GM21528 (cell line): ENCODE results near the gene GABARAPL1.
"Not testable (repeated sequence)": the region's sequence is repeated elsewhere in the genome, so short reads cannot be mapped to it uniquely, and the experiment has no call there.

Experiments
- ATAC-seq: cut with Tn5 transposase; IDR thresholded peaks from one replicate; pipeline ENCODE4 v1.9.1; 2021; ENCODE audit warnings: mild to moderate bottlenecking, moderate library complexity; ENCODE audit not compliant: unreplicated experiment, low FRiP score

GABARAPL1 gene

GRCh38 chr12:10212739-10213131, at the start of gene GABARAPL1:
GABARAPL1 (plus strand) TSS chr12:10212877; CDS start chr12:10213130, 253 bp downstream.
- ATAC-seq = peak; percentile 75

DNA sequence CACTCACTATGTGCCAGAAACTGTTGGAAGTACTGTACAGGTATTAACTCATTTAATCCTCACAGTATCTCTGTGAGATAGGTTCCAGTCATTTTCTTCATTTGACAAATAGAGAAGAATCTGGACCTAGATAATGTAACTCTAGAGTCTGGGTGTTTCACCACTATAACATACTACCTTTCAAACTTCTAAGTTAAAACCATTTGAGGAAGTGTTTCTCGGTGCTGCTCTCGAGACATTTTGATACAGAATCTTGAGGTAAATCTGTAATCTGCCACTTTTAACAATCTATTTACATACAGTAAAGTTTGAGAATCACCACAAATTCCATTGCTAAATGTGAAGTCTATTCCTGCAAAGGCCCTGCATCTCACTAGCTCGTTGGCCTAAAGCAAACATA, 49.6 kb upstream of the GABARAPL1 start:
- no peak for ATAC-seq

DNA sequence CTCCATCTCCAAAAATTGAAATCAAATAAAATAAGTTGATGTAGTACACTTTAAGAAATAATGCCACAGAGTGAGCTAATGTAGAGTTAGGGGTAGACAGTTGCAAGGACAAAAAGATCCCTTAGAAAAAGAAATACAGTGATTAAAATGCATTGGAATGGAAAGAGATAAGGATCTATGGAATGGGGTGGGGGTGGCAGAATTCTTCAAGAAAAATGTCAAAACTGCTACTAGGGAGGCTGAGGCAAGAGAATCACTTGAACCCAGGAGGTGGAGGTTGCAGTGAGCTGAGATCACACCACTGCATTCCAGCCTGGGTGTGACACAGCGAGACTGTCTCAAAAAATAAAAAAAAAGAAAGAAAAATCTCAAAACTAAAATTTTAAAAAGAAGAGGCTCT, 47.3 kb upstream of the GABARAPL1 start:
- no peak for ATAC-seq

- no peak for ATAC-seq
These were observed 45.1 kb upstream of the GABARAPL1 start for GRCh38 chr12:10167599-10167998.

- no peak for ATAC-seq
These were observed 43.6 kb upstream of the GABARAPL1 start for GRCh38 chr12:10169104-10169503.

DNA sequence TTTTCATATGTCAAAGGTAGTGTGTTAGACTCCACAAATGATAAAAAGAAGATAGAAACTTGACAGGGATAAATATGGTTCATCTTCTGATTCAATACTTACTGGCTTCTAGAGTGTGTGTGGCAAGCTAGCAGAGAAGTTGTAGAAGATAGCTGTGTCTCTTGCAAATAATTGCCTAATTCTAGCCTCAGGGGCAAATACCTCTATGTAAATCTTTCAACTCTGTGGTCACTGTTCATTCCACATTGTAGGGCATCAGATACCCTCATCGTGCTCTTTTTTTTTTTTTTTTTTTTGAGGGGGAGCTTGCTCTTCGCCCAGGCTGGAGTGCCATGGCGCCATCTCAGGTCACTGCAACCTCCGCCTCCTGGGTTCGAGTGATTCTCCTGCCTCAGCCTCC, 42.5 kb upstream of the GABARAPL1 start:
- ATAC-seq = no peak

DNA sequence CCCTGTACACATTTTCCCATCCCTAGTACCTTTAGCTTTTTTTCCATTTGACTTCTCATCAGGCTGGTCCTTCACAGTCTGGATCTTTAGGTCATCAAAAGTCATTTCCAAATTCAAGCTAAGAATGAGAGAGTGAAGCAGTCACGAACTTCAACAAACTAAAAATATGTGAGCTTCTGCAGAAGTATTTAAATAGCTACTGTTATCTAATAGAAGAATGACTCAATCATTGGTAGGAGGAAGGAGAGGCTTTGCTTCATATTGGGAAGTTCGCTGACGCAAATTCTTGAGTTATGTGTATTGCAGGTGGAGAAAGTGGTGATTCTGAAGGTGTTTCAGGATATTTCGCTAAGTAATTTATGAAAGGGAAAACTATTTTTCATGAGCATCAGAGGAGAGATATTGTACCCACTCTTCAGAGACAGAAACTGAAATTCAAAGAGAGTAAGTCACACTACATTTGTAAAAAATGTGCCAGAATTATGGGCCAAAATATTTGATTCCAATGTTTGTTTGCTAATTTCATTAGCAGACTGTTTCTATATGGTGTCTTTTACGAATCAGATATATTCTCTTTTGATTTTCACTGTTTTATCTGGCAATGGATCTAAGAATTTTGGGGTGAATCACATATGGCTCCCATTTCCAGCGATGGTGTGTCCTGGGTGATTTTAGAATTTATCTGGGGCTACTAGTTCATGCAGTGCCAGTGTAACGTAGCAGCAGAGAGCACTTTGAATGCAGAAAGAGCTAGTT, 40.5 kb upstream of the GABARAPL1 start, which contains the start of gene OLR1:
TSS of gene OLR1 (minus strand) at position 160 of the 756 bp plus-strand sequence. CDS start at position 105, 55 bp downstream.
- no peak for ATAC-seq

DNA sequence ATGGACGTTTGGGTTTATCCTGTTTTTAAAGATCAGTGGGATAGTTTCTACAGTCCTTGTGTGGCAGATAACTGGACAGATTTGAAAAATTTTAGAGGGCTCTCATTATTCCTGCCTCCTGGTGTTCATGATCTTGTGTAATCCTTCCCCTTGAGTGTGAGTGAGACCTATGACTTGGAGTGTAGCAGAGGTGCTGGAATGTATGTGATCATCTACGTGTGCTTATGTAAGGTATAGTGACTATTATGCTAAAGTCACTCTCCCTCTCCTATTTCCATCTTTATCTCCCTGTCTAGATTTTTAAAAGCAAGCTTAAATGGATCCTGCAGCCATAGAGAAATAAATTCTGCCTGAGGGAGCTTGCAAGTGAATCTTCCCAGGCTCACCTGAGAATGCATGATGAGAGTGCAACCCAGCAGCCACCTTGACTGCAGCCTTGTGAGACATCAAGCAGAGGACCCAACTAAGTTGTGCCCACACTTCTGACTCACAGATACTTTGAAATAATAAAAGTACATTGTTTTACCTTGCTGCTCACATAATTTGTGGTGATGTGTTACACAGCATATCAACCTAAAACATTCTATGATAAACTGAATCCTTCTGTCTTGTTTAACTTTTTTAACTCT, 37.6 kb upstream of the GABARAPL1 start:
- no peak for ATAC-seq

GRCh38 chr12:10175846-10176636, 36.6 kb upstream of the GABARAPL1 start:
- ATAC-seq = no peak

- no peak for ATAC-seq
These were observed 33.9 kb upstream of the GABARAPL1 start, which contains the start of gene TMEM52B for GRCh38 chr12:10178821-10179220. TMEM52B (plus strand) TSS chr12:10179032; CDS start chr12:10179575, 543 bp downstream.

GRCh38 chr12:10179776-10180181, 32.9 kb upstream of the GABARAPL1 start:
- no peak for ATAC-seq

DNA sequence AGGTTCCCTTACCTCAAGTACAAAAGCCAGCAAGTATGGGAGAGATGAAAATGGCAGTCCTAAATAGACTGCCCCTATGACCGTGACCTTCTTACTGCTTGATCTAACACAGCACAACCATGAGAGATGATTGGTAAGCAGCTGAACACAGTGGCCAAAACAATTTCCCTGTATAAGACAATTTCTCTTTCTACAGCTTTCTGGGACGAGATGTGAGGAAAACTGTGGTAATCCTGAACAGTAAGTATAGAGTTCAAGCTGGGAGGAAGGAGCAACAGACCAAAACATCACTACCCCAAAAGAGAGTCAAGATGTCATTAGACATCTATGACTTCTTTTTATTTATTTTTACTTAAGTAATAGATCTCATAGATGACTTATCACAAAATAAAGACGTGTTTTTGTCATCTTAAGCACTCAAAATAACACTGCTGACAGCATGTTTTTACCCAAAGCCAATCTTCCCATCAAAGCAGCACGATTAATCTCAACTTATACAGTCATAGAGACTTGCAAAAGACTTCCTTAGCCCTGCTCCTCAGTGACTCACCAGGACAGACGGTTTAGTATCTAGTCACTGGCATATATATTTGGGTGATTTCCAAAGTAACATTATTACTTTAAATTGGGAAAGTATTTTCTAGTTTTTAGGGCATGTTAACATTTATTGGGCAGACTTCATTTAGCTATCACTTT, 30.2 kb upstream of the GABARAPL1 start:
- ATAC-seq = no peak

DNA sequence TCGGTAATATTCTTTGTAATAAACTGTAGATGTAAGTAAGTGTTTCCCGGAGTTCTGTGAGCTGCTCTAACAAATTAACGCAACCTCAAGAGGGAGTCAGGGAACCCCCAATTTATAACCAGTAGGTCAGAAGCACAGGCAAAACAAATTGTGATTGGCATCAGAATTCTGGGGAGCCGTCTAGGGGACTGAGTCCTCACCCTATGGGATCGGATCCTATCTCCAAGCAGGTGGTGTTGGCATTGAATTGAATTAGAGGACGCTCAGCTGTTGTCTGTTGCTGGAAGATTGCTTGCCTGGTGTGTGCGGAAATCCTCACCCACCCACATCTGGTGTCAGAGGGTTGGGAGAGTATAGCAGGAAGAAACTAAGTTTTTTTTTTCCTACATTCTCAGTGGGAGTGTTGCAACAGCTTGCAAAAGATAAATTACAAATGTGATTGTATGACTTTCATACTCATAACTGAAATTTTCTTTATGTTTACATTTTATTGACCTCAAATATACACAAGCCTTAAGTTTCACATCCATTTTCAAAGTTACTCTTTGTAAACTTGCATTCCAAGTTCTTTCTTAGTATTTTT, 28.3 kb upstream of the GABARAPL1 start:
- ATAC-seq = no peak

DNA sequence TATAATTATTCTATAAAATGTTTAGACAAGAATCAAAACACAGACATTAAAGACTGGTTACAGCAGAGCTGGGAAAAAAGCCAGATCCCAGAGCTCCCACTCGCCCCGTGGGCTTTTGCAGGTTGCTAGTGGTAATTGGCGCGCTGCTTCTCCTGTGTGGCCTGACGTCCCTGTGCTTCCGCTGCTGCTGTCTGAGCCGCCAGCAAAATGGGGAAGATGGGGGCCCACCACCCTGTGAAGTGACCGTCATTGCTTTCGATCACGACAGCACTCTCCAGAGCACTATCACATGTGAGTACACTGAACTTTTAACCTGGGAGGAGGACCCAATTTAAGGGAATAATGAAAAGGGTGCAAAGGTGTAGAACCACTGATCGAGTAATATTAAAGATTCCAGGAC, 26.4 kb upstream of the GABARAPL1 start:
- ATAC-seq = no peak

DNA sequence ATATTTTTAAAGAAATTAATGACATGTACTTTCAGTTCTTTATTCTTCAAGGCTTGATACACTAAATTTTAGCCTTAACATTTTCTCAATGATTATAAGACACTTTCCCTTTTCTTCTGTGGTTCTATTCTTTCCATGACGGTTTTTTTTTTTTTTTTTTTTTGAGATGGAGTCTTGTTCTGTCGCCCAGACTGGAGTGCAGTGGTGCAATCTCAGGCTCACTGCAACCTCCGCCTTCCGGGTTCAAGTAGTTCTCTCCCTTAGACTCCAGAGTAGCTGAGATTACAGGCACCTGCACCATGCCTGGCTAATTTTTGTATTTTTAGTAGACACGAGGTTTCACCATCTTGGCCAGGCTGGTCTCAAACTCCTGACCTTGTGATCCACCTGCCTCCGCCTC, 25.7 kb upstream of the GABARAPL1 start:
- not testable (repeated sequence) for ATAC-seq

DNA sequence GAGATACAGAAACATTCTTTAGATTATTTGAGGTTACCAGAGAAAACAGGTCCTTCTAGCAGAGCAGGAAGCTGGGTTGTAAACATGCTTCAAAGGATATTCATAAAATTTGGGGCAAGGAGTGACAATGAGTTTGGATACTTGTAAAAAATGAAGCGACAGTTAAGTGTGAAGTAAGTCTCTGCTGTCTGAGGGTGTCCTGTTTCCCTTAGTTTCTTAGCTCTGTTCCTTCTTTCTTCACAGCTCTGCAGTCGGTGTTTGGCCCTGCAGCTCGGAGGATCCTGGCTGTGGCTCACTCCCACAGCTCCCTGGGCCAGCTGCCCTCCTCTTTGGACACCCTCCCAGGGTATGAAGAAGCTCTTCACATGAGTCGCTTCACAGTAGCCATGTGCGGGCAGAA, 23.0 kb upstream of the GABARAPL1 start:
- ATAC-seq = no peak

GRCh38 chr12:10190558-10191388, 21.9 kb upstream of the GABARAPL1 start:
- peak; percentile 87 for ATAC-seq

DNA sequence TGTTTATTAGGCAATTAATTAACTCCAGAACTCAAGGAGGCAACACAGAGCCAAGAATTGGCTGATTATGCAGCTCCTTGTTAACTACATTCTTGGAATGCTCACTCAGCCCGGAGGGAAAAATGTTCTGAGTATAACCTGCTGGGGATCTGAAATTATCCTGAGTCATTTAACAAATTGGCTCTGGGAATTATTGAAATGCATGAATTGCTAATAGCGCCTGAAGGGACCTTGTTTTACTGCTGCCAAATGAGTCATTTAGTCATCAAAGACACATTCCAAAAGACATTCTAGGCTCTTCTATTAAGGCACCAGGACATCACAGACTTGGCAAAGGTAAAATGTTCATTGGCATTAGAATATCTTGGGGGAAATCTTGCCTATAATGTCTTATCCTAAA, 20.8 kb upstream of the GABARAPL1 start:
- no peak for ATAC-seq

DNA sequence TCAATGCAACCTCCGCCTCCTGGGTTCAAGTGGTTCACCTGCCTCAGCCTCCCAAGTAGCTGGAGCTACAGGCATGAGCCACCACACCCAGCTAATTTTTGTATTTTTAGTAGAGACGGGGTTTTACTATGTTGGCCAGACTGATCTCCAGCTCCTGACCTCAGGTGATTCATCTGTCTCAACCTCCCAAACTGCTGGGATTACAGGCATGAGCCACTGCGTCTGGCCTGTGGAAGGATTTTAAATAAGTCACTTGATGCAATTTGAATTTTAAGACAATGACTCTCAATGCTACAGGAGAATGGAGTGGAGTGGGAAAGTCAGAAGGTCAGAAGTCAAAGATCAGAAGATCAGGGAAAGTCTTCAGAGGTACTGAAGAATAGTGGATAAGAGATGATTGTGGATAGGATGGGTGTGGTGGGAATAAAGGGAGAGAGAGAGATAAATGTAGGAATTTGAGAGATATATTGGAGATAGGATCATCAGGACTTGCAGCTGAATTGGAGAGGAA, 18.5 kb upstream of the GABARAPL1 start:
- no peak for ATAC-seq
